WTC11 (cell line): ENCODE results near the gene EXOSC5. TPM values are rescaled to one million over a fixed set of nuclear protein-coding genes. Genes with fewer than 3 reads are reported as not detected.

Experiments
- ATAC-seq: fragments of 200-7000 bp; cut with Tn5 transposase; 2 replicates; pipeline ENCODE4 v1.10.0; 2021; ENCODE audit warnings: mild to moderate bottlenecking, moderate library complexity
- CTCF ChIA-PET: fragments of 300-600 bp; sonication (Branson Sonifier 250); formaldehyde crosslinking; loops from one replicate; lab custom pipeline; 2021; ENCODE audit warnings: antibody characterized with exemption; lab: Charles Lee
- POLR2A ChIA-PET: fragments of 350-600 bp; sonication (Branson Sonifier 250); formaldehyde crosslinking; loops from one replicate; lab custom pipeline; 2021; ENCODE audit warnings: antibody characterized with exemption; lab: Charles Lee
- DNase-seq: peaks from one replicate; pipeline ENCODE4 v3.0.0; 2021; ENCODE audit warnings: low spot score
- H3K27ac Mint-ChIP-seq: 2 replicates; pipeline ENCODE4 v1.8.0; 2021; ENCODE audit warnings: mixed read lengths
- H3K27me3 Mint-ChIP-seq: 2 replicates; pipeline ENCODE4 v1.8.0; 2021; ENCODE audit warnings: low read depth, mild to moderate bottlenecking, moderate library complexity, mixed read lengths
- H3K36me3 Mint-ChIP-seq: 2 replicates; pipeline ENCODE4 v1.8.0; 2021; ENCODE audit warnings: mixed read lengths
- H3K4me1 Mint-ChIP-seq: 2 replicates; pipeline ENCODE4 v1.8.0; 2022; ENCODE audit warnings: mixed read lengths
- H3K4me3 Mint-ChIP-seq: 2 replicates; pipeline ENCODE4 v1.8.0; 2021; ENCODE audit warnings: mild to moderate bottlenecking, moderate library complexity, mixed read lengths
- H3K9me3 Mint-ChIP-seq: 2 replicates; pipeline ENCODE4 v1.8.0; 2021; ENCODE audit warnings: mixed read lengths
- ATF2 ChIP-seq: sonication (generic); formaldehyde crosslinking; IDR thresholded peaks from 2 replicates; pipeline ENCODE4 v1.8.1; 2022; ENCODE audit warnings: low read depth, missing genetic modification reagents, borderline replicate concordance
- CREM ChIP-seq: sonication (generic); formaldehyde crosslinking; IDR thresholded peaks from 2 replicates; pipeline ENCODE4 v1.8.1; 2022; ENCODE audit warnings: mild to moderate bottlenecking, missing genetic modification reagents, moderate library complexity
- CTCF ChIP-seq: fragments of 200-600 bp; IDR thresholded peaks from 2 replicates; pipeline ENCODE4 v1.8.0; 2022; ENCODE audit warnings: antibody characterized with exemption
- E2F5 ChIP-seq: sonication (generic); formaldehyde crosslinking; IDR thresholded peaks from 2 replicates; pipeline ENCODE4 v1.8.1; 2022; ENCODE audit warnings: mild to moderate bottlenecking, moderate library complexity, missing genetic modification reagents
- ETV6 ChIP-seq: sonication (generic); formaldehyde crosslinking; IDR thresholded peaks from 2 replicates; pipeline ENCODE4 v1.8.1; 2022; ENCODE audit warnings: mild to moderate bottlenecking, missing genetic modification reagents
- FOXP1 ChIP-seq: sonication (generic); formaldehyde crosslinking; IDR thresholded peaks from 2 replicates; pipeline ENCODE4 v1.8.0; 2022; ENCODE audit warnings: missing genetic modification reagents, mild to moderate bottlenecking, moderate library complexity, borderline replicate concordance
- FOXP4 ChIP-seq: sonication (generic); formaldehyde crosslinking; IDR thresholded peaks from 2 replicates; pipeline ENCODE4 v1.8.0; 2022; ENCODE audit warnings: mild to moderate bottlenecking, missing genetic modification reagents
- HMGXB4 ChIP-seq: sonication (generic); formaldehyde crosslinking; IDR thresholded peaks from 2 replicates; pipeline ENCODE4 v1.8.1; 2023; ENCODE audit warnings: mild to moderate bottlenecking, moderate library complexity, missing genetic modification reagents
- KAT7 ChIP-seq: sonication (generic); formaldehyde crosslinking; IDR thresholded peaks from 2 replicates; pipeline ENCODE4 v1.8.1; 2023; ENCODE audit warnings: missing genetic modification reagents, mild to moderate bottlenecking, borderline replicate concordance
- MAX ChIP-seq: sonication (generic); formaldehyde crosslinking; IDR thresholded peaks from 2 replicates; pipeline ENCODE4 v1.8.0; 2022; ENCODE audit warnings: mild to moderate bottlenecking, missing genetic modification reagents
- MLX ChIP-seq: sonication (generic); formaldehyde crosslinking; IDR thresholded peaks from 2 replicates; pipeline ENCODE4 v1.8.1; 2023; ENCODE audit warnings: mild to moderate bottlenecking, missing genetic modification reagents, moderate library complexity
- PREB ChIP-seq: sonication (generic); formaldehyde crosslinking; IDR thresholded peaks from 2 replicates; pipeline ENCODE4 v1.8.1; 2022; ENCODE audit warnings: mild to moderate bottlenecking, missing genetic modification reagents, moderate library complexity, borderline replicate concordance
- SMAD4 ChIP-seq: sonication (generic); formaldehyde crosslinking; IDR thresholded peaks from 2 replicates; pipeline ENCODE4 v1.8.0; 2022; ENCODE audit warnings: mild to moderate bottlenecking, missing genetic modification reagents
- SP1 ChIP-seq: sonication (generic); formaldehyde crosslinking; conservative IDR thresholded peaks from 2 replicates; pipeline ENCODE4 v1.8.1; 2022; ENCODE audit warnings: missing genetic modification reagents
- ZNF232 ChIP-seq: sonication (generic); formaldehyde crosslinking; IDR thresholded peaks from 2 replicates; pipeline ENCODE4 v1.8.0; 2022; ENCODE audit warnings: mild to moderate bottlenecking, missing genetic modification reagents
- ZNF263 ChIP-seq: sonication (generic); formaldehyde crosslinking; IDR thresholded peaks from 2 replicates; pipeline ENCODE4 v1.8.1; 2022; ENCODE audit warnings: low read depth, mild to moderate bottlenecking, moderate library complexity, missing genetic modification reagents
- ZNF317 ChIP-seq: sonication (generic); formaldehyde crosslinking; IDR thresholded peaks from 2 replicates; pipeline ENCODE4 v1.8.1; 2023; ENCODE audit warnings: low read depth, mild to moderate bottlenecking, moderate library complexity, missing genetic modification reagents, borderline replicate concordance
- total RNA-seq: library from RNA; stranded (reverse); gene quantifications from 3 replicates; pipeline ENCODE4 v1.2.3, GENCODE V29; 2021

The EXOSC5 gene
- total RNA-seq, 1 experiment from 2014 or later: 56.4 TPM

- ChIA-PET POLR2A (no interaction called here), CTCF (interaction anchor here (0.7 to 6.2 kb wide), 26 partner anchors 11 to 506 kb away, joined by 3 to 103 read pairs (median 6); partner anchors contain the start of genes B9D2, CCDC97, DMAC2 and HNRNPUL1)
- Mint-ChIP-seq H3K4me1 (peaks cover 18% of the 10 kb centered on the region), H3K4me3 (peak within 1 kb of the TSS; percentile 89), H3K27ac (no peak within 1 kb of the TSS), H3K9me3 (no peaks in the 10 kb centered on the region), H3K27me3 (peaks cover 57% of the 10 kb centered on the region), H3K36me3 (no peaks in the 10 kb centered on the region)
- TF ChIP-seq KAT7 (CRISPR knock-in tag) (no peak), ZNF263 (CRISPR knock-in tag) (peak; percentile 99), E2F5 (CRISPR knock-in tag) (0 out of 2 replicates have a peak, but pooled peaks have one; percentile 37), MAX (CRISPR knock-in tag) (0 out of 2 replicates have a peak, but pooled peaks have one; percentile 6), SMAD4 (CRISPR knock-in tag) (no peak), CTCF (peak; percentile 81), SP1 (CRISPR knock-in tag) (peak; percentile 79), MLX (CRISPR knock-in tag) (no peak), ZNF232 (CRISPR knock-in tag) (no peak)
- ATAC-seq (peak; percentile 53), DNase-seq (peak; percentile 78)
Measured at GRCh38 chr19:41353466-41354342, 43.5 kb downstream of the EXOSC5 start, which contains the start of gene TGFB1. TSS of gene TGFB1 (minus strand) at chr19:41353922. CDS start at chr19:41353044, 878 bp downstream.

GRCh38 chr19:41352609-41353465 is 44.3 kb downstream of the EXOSC5 start:
- Mint-ChIP-seq H3K27ac (no peak overlapping the region), H3K4me1 (peaks cover 18% of the 10 kb centered on the region), H3K9me3 (no peaks in the 10 kb centered on the region), H3K27me3 (peaks cover 58% of the 10 kb centered on the region), H3K36me3 (no peaks in the 10 kb centered on the region), H3K4me3 (peak overlapping the region; percentile 89)
- ChIA-PET CTCF (interaction anchor here (0.7 to 6.2 kb wide), 29 partner anchors 11 to 507 kb away, joined by 3 to 103 read pairs (median 6); partner anchors contain the start of genes B3GNT8, B9D2, CCDC97 and DMAC2), POLR2A (interaction anchor here (0.8 to 1.0 kb wide), 2 partner anchors 11 to 25 kb away, joined by 4 read pairs; partner anchors contain the start of gene B9D2)
- peak; percentile 75 for DNase-seq
- ATAC-seq: peak; percentile 39
- TF ChIP-seq FOXP4: peak; percentile 65; the same call in 1 of the 2 replicates
- TF ChIP-seq ZNF317: 0 out of 2 replicates have a peak, but pooled peaks have one; percentile 23
- TF ChIP-seq PREB (CRISPR knock-in tag): no peak
- TF ChIP-seq ETV6 (CRISPR knock-in tag): peak; percentile 80; the same call in 1 of the 2 replicates
- TF ChIP-seq ATF2 (CRISPR knock-in tag): no peak
- peak; percentile 95 for TF ChIP-seq HMGXB4 (CRISPR knock-in tag)
- TF ChIP-seq E2F5 (CRISPR knock-in tag): peak; percentile 47; the same call in 1 of the 2 replicates
- TF ChIP-seq CREM (CRISPR knock-in tag): 0 out of 2 replicates have a peak, but pooled peaks have one; percentile 38
- TF ChIP-seq FOXP1 (CRISPR knock-in tag): peak; percentile 17; the same call in 1 of the 2 replicates
